ENCODE results near the gene BCL11B.

GRCh38 chr14:99176156-99176945 is 95.6 kb downstream of the BCL11B start:
- TF ChIP-seq PATZ1 (CRISPR knock-in tag; IDR thresholded peaks at IDR 0.05; ENCODE audit: borderline replicate concordance) (no peak), ARNTL (CRISPR knock-in tag; IDR thresholded peaks at IDR 0.05; ENCODE audit: borderline replicate concordance, low read depth) (no peak), CSRNP3 (CRISPR knock-in tag; IDR thresholded peaks at IDR 0.05) (no peak), ZFP30 (CRISPR knock-in tag; IDR thresholded peaks at IDR 0.05) (no peak), PPARA (CRISPR knock-in tag; IDR thresholded peaks at IDR 0.05; ENCODE audit: borderline replicate concordance) (no peak), ZNF8 (CRISPR knock-in tag; IDR thresholded peaks at IDR 0.05) (no peak), GLIS3 (CRISPR knock-in tag; IDR thresholded peaks at IDR 0.05) (no peak), ISL1 (CRISPR knock-in tag; IDR thresholded peaks at IDR 0.05) (no peak), SNAI2 (CRISPR knock-in tag; IDR thresholded peaks at IDR 0.05) (no peak), OSR1 (CRISPR knock-in tag; IDR thresholded peaks at IDR 0.05) (no peak), ZNF70 (CRISPR knock-in tag; IDR thresholded peaks at IDR 0.05) (no peak), ZNF565 (CRISPR knock-in tag; conservative IDR thresholded peaks at IDR 0.05; ENCODE audit: low read depth) (no peak)
